Epithelial cell of esophagus (primary cell): ENCODE results near the gene LIN52.

Experiments used
- DNase-seq: peaks from one replicate; pipeline ENCODE4 v3.0.0; 2010; ENCODE audit warnings: low read depth
- H3K4me3 ChIP-seq: 2 replicates; pipeline ENCODE4 v1.5.1; 2011; ENCODE audit warnings: mild to moderate bottlenecking, low read length, control low read depth
- TF ChIP-seq, protein P1 (sequence below): IDR thresholded peaks from 2 replicates; pipeline ENCODE4 v1.5.1; 2011; ENCODE audit warnings: low read depth, mild to moderate bottlenecking, low read length, control low read depth, inconsistent platforms; ENCODE audit not compliant: insufficient read depth; ENCODE audit errors: missing control alignments

Gene LIN52

GRCh38 chr14:74081491-74081890 lies 3.3 kb upstream of the LIN52 start:
- no peak overlapping the region for H3K4me3 ChIP-seq
- TF ChIP-seq, protein P1, sequence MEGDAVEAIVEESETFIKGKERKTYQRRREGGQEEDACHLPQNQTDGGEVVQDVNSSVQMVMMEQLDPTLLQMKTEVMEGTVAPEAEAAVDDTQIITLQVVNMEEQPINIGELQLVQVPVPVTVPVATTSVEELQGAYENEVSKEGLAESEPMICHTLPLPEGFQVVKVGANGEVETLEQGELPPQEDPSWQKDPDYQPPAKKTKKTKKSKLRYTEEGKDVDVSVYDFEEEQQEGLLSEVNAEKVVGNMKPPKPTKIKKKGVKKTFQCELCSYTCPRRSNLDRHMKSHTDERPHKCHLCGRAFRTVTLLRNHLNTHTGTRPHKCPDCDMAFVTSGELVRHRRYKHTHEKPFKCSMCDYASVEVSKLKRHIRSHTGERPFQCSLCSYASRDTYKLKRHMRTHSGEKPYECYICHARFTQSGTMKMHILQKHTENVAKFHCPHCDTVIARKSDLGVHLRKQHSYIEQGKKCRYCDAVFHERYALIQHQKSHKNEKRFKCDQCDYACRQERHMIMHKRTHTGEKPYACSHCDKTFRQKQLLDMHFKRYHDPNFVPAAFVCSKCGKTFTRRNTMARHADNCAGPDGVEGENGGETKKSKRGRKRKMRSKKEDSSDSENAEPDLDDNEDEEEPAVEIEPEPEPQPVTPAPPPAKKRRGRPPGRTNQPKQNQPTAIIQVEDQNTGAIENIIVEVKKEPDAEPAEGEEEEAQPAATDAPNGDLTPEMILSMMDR: no peak
- DNase-seq: no peak

GRCh38 chr14:74083161-74083560 lies 1.6 kb upstream of the LIN52 start:
- H3K4me3 ChIP-seq: peak overlapping the region; percentile 93
- DNase-seq: no peak
- TF ChIP-seq, protein P1: no peak

DNA sequence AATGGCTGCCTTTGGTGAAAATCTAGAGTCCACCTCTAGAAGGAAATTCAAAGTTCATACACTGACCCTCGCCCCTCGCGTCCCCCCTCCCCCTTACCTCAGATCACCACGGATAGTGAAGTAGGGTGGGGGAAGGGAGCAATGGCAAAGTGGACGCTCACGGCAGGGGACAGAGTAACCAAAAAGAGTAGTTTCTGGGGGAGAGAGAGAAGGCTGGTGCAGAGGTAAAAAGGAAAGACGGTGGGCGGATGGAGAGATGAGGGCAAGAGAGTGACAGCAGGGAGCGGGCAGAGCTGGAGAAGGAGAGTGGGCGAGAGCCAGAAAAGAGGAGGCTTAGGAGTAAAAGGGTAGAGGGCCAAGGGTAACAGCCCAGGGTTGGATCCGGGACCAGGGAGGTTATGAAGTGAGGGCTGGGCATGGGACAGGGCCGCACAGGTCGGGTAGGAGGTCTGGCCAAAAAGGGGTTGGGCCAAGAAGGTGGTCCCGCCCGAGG lies 926 bp upstream of the LIN52 start:
- no peak for DNase-seq
- TF ChIP-seq, protein P1: no peak
- H3K4me3 ChIP-seq: peak overlapping the region; percentile 93

DNA sequence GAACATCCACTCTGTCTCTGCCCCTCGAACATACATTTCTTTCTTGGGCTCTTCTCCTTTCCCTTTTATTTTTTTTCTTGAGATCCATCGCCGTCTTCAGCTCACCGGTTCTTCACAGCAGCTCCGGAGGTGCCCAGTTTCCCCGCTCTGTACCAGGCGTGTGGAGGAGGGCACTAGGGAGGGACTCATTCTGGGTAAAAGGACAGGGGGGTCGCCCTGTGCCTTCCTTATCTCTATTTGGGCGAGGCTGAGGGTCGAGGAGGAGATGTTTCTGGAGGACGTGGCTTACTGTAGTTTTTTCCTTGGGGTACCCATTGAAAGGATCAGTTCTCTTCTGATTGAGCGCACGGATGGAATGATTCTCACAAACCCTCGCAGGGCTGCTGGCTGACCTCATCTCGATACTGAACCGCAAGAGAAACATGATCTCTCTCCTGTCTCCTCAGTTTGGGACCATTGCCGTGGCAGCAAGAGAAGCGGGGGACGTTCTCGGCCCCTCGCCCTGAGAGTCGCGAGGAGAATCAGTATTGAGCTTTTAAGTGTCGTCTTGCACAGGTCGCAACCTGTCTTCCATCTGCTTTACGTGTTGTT lies 386 bp downstream of the LIN52 start:
- peak overlapping the region; percentile 93 for H3K4me3 ChIP-seq
- DNase-seq: peak; percentile 48
- TF ChIP-seq, protein P1: no peak

- peak overlapping the region; percentile 93 for H3K4me3 ChIP-seq
- DNase-seq: no peak
- TF ChIP-seq, protein P1: no peak
Observed at GRCh38 chr14:74085828-74086227, 1.1 kb downstream of the LIN52 start.

GRCh38 chr14:74089251-74090020 lies 4.7 kb downstream of the LIN52 start:
- no peak overlapping the region for H3K4me3 ChIP-seq
- DNase-seq: peak; percentile 9
- TF ChIP-seq, protein P1: no peak
